ENCODE data around the gene OPCML.

OPCML gene

GRCh38 chr11:133305208-133305956 lies 226.9 kb downstream of the OPCML start:
- Histone ChIP-seq H3F3A (ENCODE audit: low read depth) (no peaks in the 10 kb centered on the region), H3K9me2 (replicated peaks; ENCODE audit: low read depth, low read length) (no peaks in the 10 kb centered on the region), H4K20me1 (ENCODE audit: insufficient read depth, low read length, poor library complexity, severe bottlenecking) (no peaks in the 10 kb centered on the region), H3K27me3 (ENCODE audit: insufficient read depth, low read length, poor library complexity, severe bottlenecking) (no peaks in the 10 kb centered on the region), H3K4me1 (ENCODE audit: insufficient read depth, low read length, poor library complexity, severe bottlenecking) (no peaks in the 10 kb centered on the region), H3K36me3 (ENCODE audit: insufficient read depth, low read length) (no peaks in the 10 kb centered on the region), H2AFZ (ENCODE audit: low read length) (no peak overlapping the region), H3K4me3 (ENCODE audit: low read length, poor library complexity, severe bottlenecking) (no peak overlapping the region), H3K9me3 (ENCODE audit: insufficient read depth, low read depth, low read length) (0 out of 2 replicates have a peak, but pooled peaks cover 11% of the 10 kb centered on the region), H3K4me2 (ENCODE audit: low read depth, low read length, poor library complexity, severe bottlenecking) (no peak overlapping the region), H3K9ac (ENCODE audit: low read depth, low read length, poor library complexity, severe bottlenecking) (no peak overlapping the region), H3K79me2 (ENCODE audit: insufficient read depth, low read length) (no peaks in the 10 kb centered on the region)
- no peak for TF ChIP-seq CTCF (conservative IDR thresholded peaks at IDR 0.05; ENCODE audit: low read length)

- TF ChIP-seq CTCF (conservative IDR thresholded peaks at IDR 0.05; ENCODE audit: low read length): no peak
- TF ChIP-seq EZH2phosphoT487 (IDR thresholded peaks at IDR 0.05; ENCODE audit: borderline replicate concordance): no peak
- H3K79me2 ChIP-seq (ENCODE audit: insufficient read depth, low read length): no peaks in the 10 kb centered on the region
Measured at GRCh38 chr11:133303262-133303661, 229.0 kb downstream of the OPCML start.

GRCh38 chr11:133302056-133302455 lies 230.2 kb downstream of the OPCML start:
- H3F3A ChIP-seq (ENCODE audit: low read depth): no peaks in the 10 kb centered on the region
- H3K9ac ChIP-seq (ENCODE audit: low read depth, low read length, poor library complexity, severe bottlenecking): no peak overlapping the region
- H3K4me1 ChIP-seq (ENCODE audit: insufficient read depth, low read length, poor library complexity, severe bottlenecking): no peaks in the 10 kb centered on the region
- no peak overlapping the region for H2AFZ ChIP-seq (ENCODE audit: low read length)
- H3K36me3 ChIP-seq (ENCODE audit: insufficient read depth, low read length): no peaks in the 10 kb centered on the region
- no peaks in the 10 kb centered on the region for H3K27me3 ChIP-seq (ENCODE audit: insufficient read depth, low read length, poor library complexity, severe bottlenecking)
- no peaks in the 10 kb centered on the region for H3K9me2 ChIP-seq (replicated peaks; ENCODE audit: low read depth, low read length)
- no peaks in the 10 kb centered on the region for H3K79me2 ChIP-seq (ENCODE audit: insufficient read depth, low read length)
- H4K20me1 ChIP-seq (ENCODE audit: insufficient read depth, low read length, poor library complexity, severe bottlenecking): no peaks in the 10 kb centered on the region
- H3K4me2 ChIP-seq (ENCODE audit: low read depth, low read length, poor library complexity, severe bottlenecking): no peak overlapping the region
- H3K9me3 ChIP-seq (ENCODE audit: insufficient read depth, low read depth, low read length): 0 out of 2 replicates have a peak, but pooled peaks cover 11% of the 10 kb centered on the region
- no peak overlapping the region for H3K4me3 ChIP-seq (ENCODE audit: low read length, poor library complexity, severe bottlenecking)
- no peak for TF ChIP-seq EZH2phosphoT487 (IDR thresholded peaks at IDR 0.05; ENCODE audit: borderline replicate concordance)
- TF ChIP-seq CTCF (conservative IDR thresholded peaks at IDR 0.05; ENCODE audit: low read length): no peak

More at GRCh38 chr11:133303262-133303661, 229.0 kb downstream of the OPCML start:
- Histone ChIP-seq H3F3A (ENCODE audit: low read depth) (no peaks in the 10 kb centered on the region), H3K4me2 (ENCODE audit: low read depth, low read length, poor library complexity, severe bottlenecking) (no peak overlapping the region), H3K9ac (ENCODE audit: low read depth, low read length, poor library complexity, severe bottlenecking) (no peak overlapping the region), H2AFZ (ENCODE audit: low read length) (no peak overlapping the region), H4K20me1 (ENCODE audit: insufficient read depth, low read length, poor library complexity, severe bottlenecking) (no peaks in the 10 kb centered on the region), H3K36me3 (ENCODE audit: insufficient read depth, low read length) (no peaks in the 10 kb centered on the region), H3K9me2 (replicated peaks; ENCODE audit: low read depth, low read length) (no peaks in the 10 kb centered on the region), H3K9me3 (ENCODE audit: insufficient read depth, low read depth, low read length) (0 out of 2 replicates have a peak, but pooled peaks cover 11% of the 10 kb centered on the region), H3K27me3 (ENCODE audit: insufficient read depth, low read length, poor library complexity, severe bottlenecking) (no peaks in the 10 kb centered on the region), H3K4me1 (ENCODE audit: insufficient read depth, low read length, poor library complexity, severe bottlenecking) (no peaks in the 10 kb centered on the region), H3K4me3 (ENCODE audit: low read length, poor library complexity, severe bottlenecking) (no peak overlapping the region)
